GM12872 (cell line): ENCODE data around the gene CACNA1H.
"Not testable (repeated sequence)": the region's sequence is repeated elsewhere in the genome, so short reads cannot be mapped to it uniquely, and the experiment has no call there.

Experiments used
- TF ChIP-seq, protein P1 (sequence below): IDR thresholded peaks from 3 replicates; pipeline ENCODE4 v1.5.1; 2011; ENCODE audit warnings: low read depth, mild to moderate bottlenecking, low read length, moderate library complexity; ENCODE audit not compliant: insufficient read depth

The CACNA1H gene

DNA sequence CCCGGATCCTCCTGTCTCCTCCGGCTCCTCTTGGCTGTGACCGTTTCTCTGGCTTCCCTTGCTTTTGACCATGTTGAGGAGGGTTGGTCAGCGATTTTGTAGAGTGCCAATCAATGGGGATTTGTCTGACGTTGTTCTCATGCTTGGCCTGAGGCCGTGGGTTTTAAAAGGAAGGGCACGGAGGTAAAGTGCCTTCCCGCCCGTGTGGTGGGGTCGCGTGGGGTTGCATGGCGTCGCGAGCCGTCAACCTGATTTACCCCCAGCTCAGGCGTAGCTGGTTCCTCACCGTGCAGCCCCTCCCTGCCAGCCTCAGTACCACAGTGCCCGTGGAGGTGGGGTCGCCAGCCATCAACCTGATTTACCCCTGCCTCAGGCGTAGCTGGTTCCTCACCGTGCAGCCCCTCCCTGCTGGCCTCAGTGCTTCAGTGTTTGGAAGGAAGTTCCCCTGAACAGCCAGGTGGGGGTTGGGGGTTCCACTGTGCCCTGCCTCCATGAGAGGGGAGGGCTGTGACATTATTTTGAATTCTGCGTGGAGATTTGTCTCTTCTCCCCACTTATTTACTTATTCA is 92.6 kb downstream of the CACNA1H start:
- TF ChIP-seq, protein P1, sequence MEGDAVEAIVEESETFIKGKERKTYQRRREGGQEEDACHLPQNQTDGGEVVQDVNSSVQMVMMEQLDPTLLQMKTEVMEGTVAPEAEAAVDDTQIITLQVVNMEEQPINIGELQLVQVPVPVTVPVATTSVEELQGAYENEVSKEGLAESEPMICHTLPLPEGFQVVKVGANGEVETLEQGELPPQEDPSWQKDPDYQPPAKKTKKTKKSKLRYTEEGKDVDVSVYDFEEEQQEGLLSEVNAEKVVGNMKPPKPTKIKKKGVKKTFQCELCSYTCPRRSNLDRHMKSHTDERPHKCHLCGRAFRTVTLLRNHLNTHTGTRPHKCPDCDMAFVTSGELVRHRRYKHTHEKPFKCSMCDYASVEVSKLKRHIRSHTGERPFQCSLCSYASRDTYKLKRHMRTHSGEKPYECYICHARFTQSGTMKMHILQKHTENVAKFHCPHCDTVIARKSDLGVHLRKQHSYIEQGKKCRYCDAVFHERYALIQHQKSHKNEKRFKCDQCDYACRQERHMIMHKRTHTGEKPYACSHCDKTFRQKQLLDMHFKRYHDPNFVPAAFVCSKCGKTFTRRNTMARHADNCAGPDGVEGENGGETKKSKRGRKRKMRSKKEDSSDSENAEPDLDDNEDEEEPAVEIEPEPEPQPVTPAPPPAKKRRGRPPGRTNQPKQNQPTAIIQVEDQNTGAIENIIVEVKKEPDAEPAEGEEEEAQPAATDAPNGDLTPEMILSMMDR, result no peak

DNA sequence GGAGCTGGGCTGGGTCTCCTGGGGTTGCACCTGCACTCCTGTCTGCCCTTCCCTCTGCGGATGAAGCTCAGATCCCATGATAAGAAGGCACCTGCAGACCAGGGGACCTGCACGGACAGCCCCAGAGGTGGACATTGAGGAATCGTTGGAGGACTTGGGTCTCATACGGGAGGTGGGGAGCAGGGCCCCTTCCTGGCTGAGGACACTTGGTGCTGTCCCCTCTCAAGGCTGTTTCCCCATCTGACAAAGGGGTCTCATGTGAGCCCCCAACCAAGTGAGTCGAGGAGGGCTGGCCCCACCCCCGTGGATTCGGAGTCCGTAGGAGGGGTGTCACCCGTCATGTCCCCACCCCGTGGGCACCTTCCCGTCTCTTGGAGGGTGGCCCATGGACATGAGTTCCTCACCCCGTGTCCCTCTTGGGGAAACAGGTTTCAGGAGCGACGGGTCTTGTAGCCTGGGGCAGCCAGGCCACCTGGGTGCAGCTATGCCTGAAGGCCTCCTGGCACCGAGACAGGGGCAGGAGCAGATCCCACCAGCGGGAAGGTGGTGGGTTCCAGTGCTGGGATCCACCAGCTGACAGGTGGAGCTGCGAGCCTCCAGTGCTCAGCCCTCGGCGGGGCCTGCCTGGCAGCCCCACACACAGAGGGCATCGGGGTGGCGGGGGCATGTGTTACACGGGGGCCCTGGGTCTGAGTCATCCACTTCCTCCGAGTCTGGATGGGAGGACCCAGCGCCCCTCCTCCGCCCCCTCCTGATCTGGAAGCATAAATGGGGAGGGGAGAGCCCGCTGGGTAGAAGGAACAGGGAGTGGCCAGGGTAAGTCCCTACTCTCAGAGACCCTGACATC is 102.6 kb downstream of the CACNA1H start, which contains the start of gene TPSD1:
Gene TPSD1 (plus strand): TSS at position 794 of the 847 bp plus-strand sequence. CDS start 212 bp downstream, outside the sequence.
- TF ChIP-seq, protein P1, result not testable (repeated sequence)

DNA sequence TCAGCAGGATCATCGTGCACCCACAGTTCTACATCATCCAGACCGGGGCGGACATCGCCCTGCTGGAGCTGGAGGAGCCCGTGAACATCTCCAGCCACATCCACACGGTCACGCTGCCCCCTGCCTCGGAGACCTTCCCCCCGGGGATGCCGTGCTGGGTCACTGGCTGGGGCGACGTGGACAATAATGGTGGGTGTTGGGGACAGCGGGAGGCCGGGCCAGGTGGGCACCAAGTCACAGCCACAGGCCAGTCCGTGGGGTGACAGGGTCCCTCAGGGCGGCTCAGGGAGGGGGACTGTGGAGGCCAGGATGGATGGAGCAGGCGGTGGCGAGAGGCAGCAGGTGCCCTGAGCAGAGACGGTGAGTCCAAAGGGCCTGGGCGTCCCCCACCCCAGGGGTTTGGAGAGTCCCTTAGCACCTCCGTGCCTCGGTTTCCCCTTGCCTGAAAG is 104.0 kb downstream of the CACNA1H start:
- TF ChIP-seq, protein P1, result no peak

DNA sequence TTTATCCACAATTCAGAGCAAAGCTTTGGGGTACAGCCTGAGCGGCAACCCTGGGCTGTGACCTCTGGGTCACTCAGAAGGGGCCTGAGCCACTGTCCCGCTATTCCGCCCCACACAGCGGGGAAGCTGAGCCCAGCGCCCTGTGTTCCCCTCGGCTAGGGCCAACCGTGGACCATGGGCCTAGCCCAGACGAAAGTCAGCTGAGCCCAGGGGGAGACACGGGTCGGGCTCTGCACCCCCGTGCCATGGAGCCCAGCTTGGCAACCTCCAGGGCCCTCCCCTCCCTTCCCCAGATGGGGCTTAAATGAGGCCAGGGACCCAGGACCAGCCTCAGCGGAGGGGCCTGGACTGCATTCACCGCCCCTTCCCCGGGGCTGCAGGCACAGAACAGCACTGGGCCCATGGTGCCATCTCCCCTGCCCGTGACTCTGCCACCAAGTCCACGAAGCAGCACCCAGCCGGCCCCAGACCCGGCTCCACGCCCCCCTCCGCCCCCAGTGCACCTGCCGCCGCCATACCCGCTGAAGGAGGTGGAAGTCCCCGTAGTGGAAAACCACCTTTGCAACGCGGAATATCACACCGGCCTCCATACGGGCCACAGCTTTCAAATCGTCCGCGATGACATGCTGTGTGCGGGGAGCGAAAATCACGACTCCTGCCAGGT is 104.8 kb downstream of the CACNA1H start:
- TF ChIP-seq, protein P1, result no peak

DNA sequence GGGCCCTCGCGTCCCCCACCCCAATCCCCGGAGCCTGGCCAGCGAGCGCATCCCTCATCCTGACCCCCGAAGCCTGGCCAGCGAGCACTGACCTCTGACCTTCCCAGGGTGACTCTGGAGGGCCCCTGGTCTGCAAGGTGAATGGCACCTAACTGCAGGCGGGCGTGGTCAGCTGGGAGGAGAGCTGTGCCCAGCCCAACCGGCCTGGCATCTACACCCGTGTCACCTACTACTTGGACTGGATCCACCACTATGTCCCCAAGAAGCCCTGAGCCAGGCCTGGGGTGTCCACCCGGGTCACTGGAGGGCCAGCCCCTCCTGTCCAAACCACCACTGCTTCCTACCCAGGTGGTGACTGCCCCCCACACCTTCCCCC is 105.3 kb downstream of the CACNA1H start:
- TF ChIP-seq, protein P1, result no peak

DNA sequence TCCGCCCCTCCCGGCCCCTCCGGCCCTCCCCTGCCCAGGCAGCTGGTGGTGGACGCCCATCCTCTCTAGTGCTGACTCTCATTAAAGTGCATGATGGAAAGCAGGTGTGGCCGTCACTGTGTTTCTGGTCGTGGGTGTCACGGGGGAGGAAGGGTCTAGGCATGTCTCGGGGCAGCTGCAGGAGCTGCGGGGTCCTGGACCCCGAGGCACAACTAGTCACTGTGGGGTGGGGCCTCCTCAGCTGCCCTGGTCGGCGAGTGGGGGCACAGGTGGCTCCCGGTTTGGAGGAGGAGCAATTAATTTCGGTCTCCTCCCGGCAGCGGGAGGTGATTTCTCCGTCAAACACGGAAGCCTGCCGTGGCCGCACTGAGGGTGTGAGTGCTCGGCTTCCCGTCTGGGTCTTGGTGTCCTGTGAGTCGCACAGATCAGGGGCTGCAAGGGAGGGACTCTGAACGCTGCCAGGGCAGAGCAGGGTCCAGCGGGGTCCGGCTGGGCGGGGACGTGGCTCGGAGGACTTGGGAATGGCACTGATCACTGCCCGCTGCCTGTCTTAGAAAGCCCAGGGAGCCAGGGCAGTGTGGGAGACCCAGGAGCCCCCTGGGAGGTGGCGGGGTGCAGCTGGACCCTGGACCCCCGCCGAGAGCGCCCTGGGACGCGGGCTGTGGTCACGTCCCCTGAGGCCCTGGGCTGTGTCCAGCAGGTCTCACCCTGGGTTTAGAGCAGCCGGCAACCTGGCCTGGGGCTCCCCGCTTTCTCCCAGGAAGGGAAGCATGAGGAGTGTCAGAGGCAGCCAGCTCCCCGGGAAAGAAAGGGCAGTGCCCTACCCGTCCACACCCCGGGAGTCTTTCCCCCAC is 106.2 kb downstream of the CACNA1H start:
- TF ChIP-seq, protein P1, result no peak

DNA sequence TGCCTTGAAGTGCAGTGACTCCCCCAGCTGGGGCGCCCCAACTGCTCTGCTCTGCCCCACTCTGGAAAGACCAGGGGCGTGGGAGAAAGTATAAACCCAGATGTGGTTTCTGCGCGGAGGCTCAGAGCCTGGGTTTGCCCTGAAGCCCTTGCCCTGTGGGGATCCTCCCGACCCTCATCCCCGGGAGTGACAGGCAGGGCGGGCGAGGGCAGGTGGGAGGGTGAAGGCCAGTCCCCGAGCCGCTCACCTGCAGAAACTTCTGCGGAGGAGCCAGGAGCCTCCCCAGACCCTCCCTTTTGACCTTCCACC is 106.8 kb downstream of the CACNA1H start:
- TF ChIP-seq, protein P1, result no peak
